Spleen (tissue), 11 donors: Measurements from ENCODE around the gene FTSJ1. TPM values are rescaled to one million over a fixed set of nuclear protein-coding genes. Genes with fewer than 3 reads are reported as not detected.

Experiments
- DNase-seq: peaks from one replicate; pipeline ENCODE4 v3.0.0-alpha.2; 2020
- H3K27ac ChIP-seq, 8 donors: fragments of 200-600 bp; sonication (generic) in 7 of 8; 1 replicate in 4 of 8; 2 replicates in 4 of 8; pipeline versions ENCODE4 v1.5.0 to v1.8.0; 2016 to 2021; ENCODE audit warnings: inconsistent platforms in 4 of 8, mild to moderate bottlenecking in 4 of 8, moderate library complexity in 1 of 8
- H3K27me3 ChIP-seq, 7 donors: fragments of 200-600 bp; sonication (generic) in 6 of 7; replicated peaks in 1 of 7; 1 replicate in 4 of 7; 2 replicates in 3 of 7; pipeline versions ENCODE4 v1.5.0 to v1.8.0; 2016 to 2021; ENCODE audit warnings: inconsistent platforms in 3 of 7, mild to moderate bottlenecking in 1 of 7
- H3K36me3 ChIP-seq, 6 donors: fragments of 200-600 bp; sonication (generic) in 5 of 6; 1 replicate in 4 of 6; 2 replicates in 2 of 6; pipeline versions ENCODE4 v1.5.0 to v1.8.0; 2016 to 2021; ENCODE audit warnings: inconsistent platforms in 2 of 6
- H3K4me1 ChIP-seq, 6 donors: fragments of 200-600 bp; sonication (generic) in 5 of 6; 1 replicate in 3 of 6; 2 replicates in 3 of 6; pipeline versions ENCODE4 v1.5.0 to v1.8.0; 2016 to 2021; ENCODE audit warnings: inconsistent platforms in 3 of 6
- H3K4me3 ChIP-seq, 8 donors: fragments of 200-600 bp; sonication (generic) in 7 of 8; 1 replicate in 4 of 8; 2 replicates in 4 of 8; pipeline versions ENCODE4 v1.5.0 to v1.8.0; 2016 to 2021; ENCODE audit warnings: inconsistent platforms in 4 of 8, mild to moderate bottlenecking in 4 of 8, moderate library complexity in 2 of 8
- H3K9me3 ChIP-seq, 8 donors: fragments of 200-600 bp; sonication (generic) in 7 of 8; 1 replicate in 4 of 8; 2 replicates in 4 of 8; pipeline versions ENCODE4 v1.5.0 to v1.8.0; 2016 to 2021; ENCODE audit warnings: inconsistent platforms in 4 of 8
- POLR2A ChIP-seq, 3 donors: fragments of 450-650 bp; IDR thresholded peaks; one replicate each; pipeline ENCODE4 v1.5.1; 2017; ENCODE audit warnings: antibody characterized with exemption in 3 of 3, mild to moderate bottlenecking in 1 of 3
- POLR2AphosphoS5 ChIP-seq, 3 donors: sonication (generic); formaldehyde crosslinking; IDR thresholded peaks; one replicate each; pipeline ENCODE4 v1.5.1; 2017; ENCODE audit warnings: antibody characterized with exemption in 3 of 3
- WGBS, 5 donors: extraction: QIAGEN DNeasy Blood & Tissue Kit in 3 of 5; methylation state at CpG; one replicate each; pipeline versions ENCODE4 v1.1.5 to v1.1.7; 2013 to 2018; 5-methylcytosine and 5-hydroxymethylcytosine counted together
- intact Hi-C: fragments of 100-400 bp; cut with DNase I; formaldehyde crosslinking; loops from one replicate; pipeline ENCODE4 v1.15.0; 2023; ENCODE audit warnings: low total_unique reads
- polyA plus RNA-seq, 3 donors: library from polyadenylated mRNA; stranded (reverse); fragments of 200-250 nt; gene quantifications; one replicate each; pipeline ENCODE4 v1.2.1, GENCODE V29; 2013
- total RNA-seq, 7 donors: library from RNA; depleted of rRNA in 3 of 7; stranded (reverse); fragments of >200 nt in 3 of 7; fragmentation: NEBNext Ultra II Directional in 4 of 7; extraction: Animal tissue kit (Norgen Biotek cat#: 25700) in 4 of 7; gene quantifications; one replicate each; pipeline versions ENCODE4 v1.1.0 to v1.2.1, GENCODE V29; 2016 to 2021
- TF ChIP-seq, protein P1 (sequence below), 11 experiments: fragments of 200-600 bp in 7 of 11; fragments of 450-650 bp in 4 of 11; sonication (generic) in 4 of 11; IDR thresholded peaks in 8 of 11; conservative IDR thresholded peaks in 3 of 11; 1 replicate in 7 of 11; 2 replicates in 4 of 11; pipeline versions ENCODE4 v1.4.0 to v1.8.0; 2016 to 2021; ENCODE audit warnings: antibody characterized with exemption in 11 of 11, inconsistent platforms in 4 of 11, mild to moderate bottlenecking in 1 of 11
- donor health status: healthy with polysubstance abuse.
- donor health status: DM: no; HTN: no; CAD: no; lungs with moderate emphysema.
- donor health status: DM: no; HTN: no; CAD: no.
- donor health status: Bipolar disorder and iron deficiency.
- donor health status: healthy.
- donor health status: DM: no; HTN: no; CAD: no.
- donor health status: DM: yes; HTN: yes; CAD: no.

The FTSJ1 gene
- total and polyA plus RNA-seq, 10 donors = 27.1 to 58.6 (median 39.7) TPM

DNA sequence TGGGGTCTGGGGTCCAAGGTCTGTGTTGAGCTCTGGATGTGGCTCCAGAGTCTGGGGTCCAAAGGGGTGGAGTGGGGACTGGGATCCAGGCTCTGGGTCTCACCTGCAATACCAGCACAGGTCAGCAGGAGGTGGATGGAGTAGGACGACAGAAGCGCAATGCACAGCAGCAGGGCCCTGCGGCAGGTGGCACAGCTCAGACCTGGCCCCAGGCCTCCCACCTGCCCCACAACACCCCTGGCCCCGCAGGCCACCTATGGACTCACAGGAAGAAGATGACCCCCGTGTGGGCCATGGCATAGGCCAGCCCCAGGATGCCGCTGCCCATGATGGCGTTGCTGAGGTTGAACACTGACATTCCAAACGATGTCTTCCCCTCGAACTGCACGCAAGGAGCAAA, 9.3 kb upstream of the FTSJ1 start:
- peaks cover 0 to 5% (median 0%) of the 10 kb centered on the region in 7 donors for H3K27me3 ChIP-seq
- no peak overlapping the region for H3K27ac ChIP-seq
- 86 to 98% (median 93%) methylated on average over 7 to 10 of the region's 10 CpGs for WGBS, 5 donors
- no peak overlapping the region for H3K4me3 ChIP-seq
- peaks cover 0 to 6% (median 0%) of the 10 kb centered on the region in 6 donors for H3K36me3 ChIP-seq
- TF ChIP-seq POLR2AphosphoS5 (IDR thresholded peaks at IDR 0.05) (no peak), POLR2A (IDR thresholded peaks at IDR 0.05) (no peak)
- TF ChIP-seq, protein P1, sequence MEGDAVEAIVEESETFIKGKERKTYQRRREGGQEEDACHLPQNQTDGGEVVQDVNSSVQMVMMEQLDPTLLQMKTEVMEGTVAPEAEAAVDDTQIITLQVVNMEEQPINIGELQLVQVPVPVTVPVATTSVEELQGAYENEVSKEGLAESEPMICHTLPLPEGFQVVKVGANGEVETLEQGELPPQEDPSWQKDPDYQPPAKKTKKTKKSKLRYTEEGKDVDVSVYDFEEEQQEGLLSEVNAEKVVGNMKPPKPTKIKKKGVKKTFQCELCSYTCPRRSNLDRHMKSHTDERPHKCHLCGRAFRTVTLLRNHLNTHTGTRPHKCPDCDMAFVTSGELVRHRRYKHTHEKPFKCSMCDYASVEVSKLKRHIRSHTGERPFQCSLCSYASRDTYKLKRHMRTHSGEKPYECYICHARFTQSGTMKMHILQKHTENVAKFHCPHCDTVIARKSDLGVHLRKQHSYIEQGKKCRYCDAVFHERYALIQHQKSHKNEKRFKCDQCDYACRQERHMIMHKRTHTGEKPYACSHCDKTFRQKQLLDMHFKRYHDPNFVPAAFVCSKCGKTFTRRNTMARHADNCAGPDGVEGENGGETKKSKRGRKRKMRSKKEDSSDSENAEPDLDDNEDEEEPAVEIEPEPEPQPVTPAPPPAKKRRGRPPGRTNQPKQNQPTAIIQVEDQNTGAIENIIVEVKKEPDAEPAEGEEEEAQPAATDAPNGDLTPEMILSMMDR (IDR thresholded peaks at IDR 0.05 in 8 of 11, conservative IDR thresholded peaks at IDR 0.05 in 3 of 11) = no peak
- intact Hi-C loops = no loop called here
- peak; percentile 52 for DNase-seq
- peaks cover 0 to 22% (median 2%) of the 10 kb centered on the region in 6 donors for H3K4me1 ChIP-seq
- H3K9me3 ChIP-seq = no peaks in the 10 kb centered on the region

DNA sequence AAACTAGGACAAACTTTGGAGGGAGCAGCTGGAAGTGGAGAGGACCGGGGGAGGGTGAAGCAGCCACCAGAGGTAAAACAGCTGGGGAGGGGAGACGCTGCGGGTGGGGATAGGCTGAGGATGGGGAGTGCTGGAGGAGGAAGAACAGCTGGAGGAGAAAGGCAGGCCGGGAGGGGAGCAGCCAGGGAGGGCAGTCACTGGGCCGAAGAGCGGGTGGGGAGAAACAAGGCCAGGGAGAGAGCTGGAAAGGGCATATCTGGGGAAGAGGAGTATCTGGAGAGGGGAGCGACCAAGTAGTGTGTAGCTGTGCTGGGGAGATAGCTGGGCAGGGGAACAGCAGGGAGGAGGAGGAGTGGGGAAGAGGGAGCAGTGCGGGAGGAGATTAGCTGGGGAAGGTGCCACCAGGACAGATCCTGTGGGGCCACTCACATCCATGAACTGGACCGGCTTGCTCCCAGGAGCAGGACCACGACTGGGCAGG, 8.7 kb upstream of the FTSJ1 start:
- 71 to 83% (median 79%) methylated on average over 9 to 10 of the region's 10 CpGs for WGBS, 5 donors
- H3K4me3 ChIP-seq = peak overlapping the region in 2 of 8 donors; percentile 47 to 67

DNA sequence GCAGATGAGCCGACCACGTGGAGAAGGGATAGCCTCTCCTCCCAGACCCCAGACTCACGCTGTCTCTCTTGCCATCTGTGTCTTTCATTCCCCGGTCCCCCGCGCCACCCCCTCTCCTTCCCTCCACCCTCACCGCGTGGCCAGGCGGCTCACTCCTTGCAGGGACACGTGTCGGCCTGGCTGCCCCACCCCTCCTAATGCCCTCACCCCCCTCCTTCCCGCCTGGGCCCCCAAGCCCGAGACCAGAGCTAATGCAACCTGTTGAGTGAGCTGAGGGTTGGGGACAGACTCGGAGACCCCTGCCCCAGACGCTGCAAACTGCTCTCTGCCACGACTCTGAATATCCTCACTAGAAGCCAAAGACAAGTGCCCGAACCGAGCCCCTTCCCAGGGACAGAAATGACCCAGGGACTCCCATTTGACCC, 7.7 kb upstream of the FTSJ1 start:
- H3K9me3 ChIP-seq = no peaks in the 10 kb centered on the region
- TF ChIP-seq POLR2A (IDR thresholded peaks at IDR 0.05) (no peak), POLR2AphosphoS5 (IDR thresholded peaks at IDR 0.05) (no peak)
- TF ChIP-seq, protein P1 (IDR thresholded peaks at IDR 0.05 in 8 of 11, conservative IDR thresholded peaks at IDR 0.05 in 3 of 11) = no peak
- H3K4me1 ChIP-seq = peaks cover 0 to 22% (median 2%) of the 10 kb centered on the region in 6 donors
- 0 to 33% (median 2%) methylated on average over 13 to 18 of the region's 18 CpGs for WGBS, 5 donors
- peak overlapping the region in 3 of 8 donors; percentile 46 to 59 (median 46) for H3K27ac ChIP-seq
- peak; percentile 83 for DNase-seq
- H3K27me3 ChIP-seq = peaks cover 0 to 5% (median 0%) of the 10 kb centered on the region in 7 donors
- H3K4me3 ChIP-seq = peak overlapping the region; percentile 23 to 67 (median 35)
- intact Hi-C loops = no loop called here
- peaks cover 0 to 3% (median 0%) of the 10 kb centered on the region in 6 donors for H3K36me3 ChIP-seq

More for the DNA sequence above, 8.7 kb upstream of the FTSJ1 start:
- TF ChIP-seq POLR2AphosphoS5 (IDR thresholded peaks at IDR 0.05) (no peak), POLR2A (IDR thresholded peaks at IDR 0.05) (no peak)
- TF ChIP-seq, protein P1 (IDR thresholded peaks at IDR 0.05 in 8 of 11, conservative IDR thresholded peaks at IDR 0.05 in 3 of 11) = no peak
- Histone ChIP-seq H3K27ac (no peak overlapping the region), H3K9me3 (no peaks in the 10 kb centered on the region), H3K27me3 (peaks cover 0 to 5% (median 0%) of the 10 kb centered on the region in 7 donors), H3K36me3 (peaks cover 0 to 3% (median 0%) of the 10 kb centered on the region in 6 donors), H3K4me1 (peaks cover 0 to 22% (median 2%) of the 10 kb centered on the region in 6 donors)
- intact Hi-C loops = no loop called here
- peak; percentile 59 for DNase-seq
